DMS53 treated with DMSO at 0.1 percent for 48 hours (cell line): ENCODE measurements around the gene SPATS2.

Experiments used
- DNase-seq: peaks from one replicate; lab custom pipeline; 2025; ENCODE audit not compliant: unreplicated experiment; lab: John Stamatoyannopoulos, UW

The SPATS2 gene

GRCh38 chr12:49568442-49569162 lies 201.3 kb downstream of the SPATS2 start:
- DNase-seq = peak; percentile 64
